SK-N-SH treated with all-trans-retinoic acid at 6 μM for 48 hours (cell line): ENCODE data around the gene OTOF.

Experiments
- ATAC-seq: fragments of 200-7000 bp; cut with Tn5 transposase; 3 replicates; pipeline ENCODE4 v1.9.1; 2020; ENCODE audit warnings: mild to moderate bottlenecking, moderate library complexity
- ARNTL ChIP-seq: fragments of 450-650 bp; formaldehyde crosslinking; IDR thresholded peaks from 2 replicates; pipeline ENCODE4 v1.5.0; 2020; ENCODE audit warnings: low read depth, mild to moderate bottlenecking, moderate library complexity, borderline replicate concordance
- BACH2 ChIP-seq: fragments of 250-450 bp; sonication (Bioruptor Pico); IDR thresholded peaks from 2 replicates; pipeline ENCODE4 v1.9.0; 2021; ENCODE audit warnings: mild to moderate bottlenecking, borderline replicate concordance
- CREB5 ChIP-seq: fragments of 250-450 bp; sonication (Bioruptor Pico); IDR thresholded peaks from 2 replicates; pipeline ENCODE4 v1.5.1; 2020; ENCODE audit warnings: low read depth, mild to moderate bottlenecking, moderate library complexity
- CSDC2 ChIP-seq: fragments of 250-450 bp; sonication (Bioruptor Pico); IDR thresholded peaks from 2 replicates; pipeline ENCODE4 v1.5.0; 2020; ENCODE audit warnings: mild to moderate bottlenecking, moderate library complexity
- CSRNP3 ChIP-seq: fragments of 250-450 bp; sonication (Bioruptor Pico); IDR thresholded peaks from 2 replicates; pipeline ENCODE4 v1.5.1; 2021; ENCODE audit warnings: mild to moderate bottlenecking, moderate library complexity
- ESRRG ChIP-seq: fragments of 250-450 bp; sonication (Bioruptor Pico); IDR thresholded peaks from 2 replicates; pipeline ENCODE4 v1.6.1; 2021; ENCODE audit warnings: mild to moderate bottlenecking
- GLIS3 ChIP-seq: fragments of 250-450 bp; sonication (Bioruptor Pico); IDR thresholded peaks from 2 replicates; pipeline ENCODE4 v1.5.0; 2020; ENCODE audit warnings: mild to moderate bottlenecking, moderate library complexity
- ISL1 ChIP-seq: fragments of 250-450 bp; sonication (Bioruptor Pico); IDR thresholded peaks from 2 replicates; pipeline ENCODE4 v2.1.2; 2022; ENCODE audit warnings: mild to moderate bottlenecking, moderate library complexity
- OSR1 ChIP-seq: fragments of 250-450 bp; sonication (Bioruptor Pico); IDR thresholded peaks from 2 replicates; pipeline ENCODE4 v1.8.0; 2022; ENCODE audit warnings: moderate library complexity, mild to moderate bottlenecking, inconsistent platforms
- PATZ1 ChIP-seq: fragments of 250-450 bp; sonication (Bioruptor Pico); IDR thresholded peaks from 2 replicates; pipeline ENCODE4 v1.8.0; 2020; ENCODE audit warnings: mild to moderate bottlenecking, moderate library complexity, borderline replicate concordance
- POU6F1 ChIP-seq: fragments of 250-450 bp; sonication (Bioruptor Pico); IDR thresholded peaks from 2 replicates; pipeline ENCODE4 v1.8.0; 2021; ENCODE audit warnings: low read depth, mild to moderate bottlenecking, moderate library complexity, borderline replicate concordance
- PPARA ChIP-seq: fragments of 250-450 bp; sonication (Bioruptor Pico); IDR thresholded peaks from 2 replicates; pipeline ENCODE4 v1.5.0; 2020; ENCODE audit warnings: mild to moderate bottlenecking, borderline replicate concordance
- RARB ChIP-seq: fragments of 250-450 bp; sonication (Bioruptor Pico); IDR thresholded peaks from 2 replicates; pipeline ENCODE4 v1.8.0; 2021; ENCODE audit warnings: mild to moderate bottlenecking, moderate library complexity
- SNAI2 ChIP-seq: fragments of 250-450 bp; sonication (Bioruptor Pico); IDR thresholded peaks from 2 replicates; pipeline ENCODE4 v1.5.0; 2020; ENCODE audit warnings: mild to moderate bottlenecking, moderate library complexity
- TCF4 ChIP-seq: fragments of 250-450 bp; sonication (Bioruptor Pico); IDR thresholded peaks from 2 replicates; pipeline ENCODE4 v1.8.0; 2021; ENCODE audit warnings: mild to moderate bottlenecking, moderate library complexity, borderline replicate concordance
- TOX ChIP-seq: fragments of 250-450 bp; sonication (Bioruptor Pico); IDR thresholded peaks from 2 replicates; pipeline ENCODE4 v1.8.0; 2021; ENCODE audit warnings: mild to moderate bottlenecking, moderate library complexity, borderline replicate concordance
- TSHZ2 ChIP-seq: fragments of 250-450 bp; sonication (Bioruptor Pico); IDR thresholded peaks from 2 replicates; pipeline ENCODE4 v1.5.0; 2020; ENCODE audit warnings: mild to moderate bottlenecking, moderate library complexity
- ZC3H10 ChIP-seq: fragments of 250-450 bp; sonication (Bioruptor Pico); IDR thresholded peaks from 2 replicates; pipeline ENCODE4 v1.5.1; 2021; ENCODE audit warnings: mild to moderate bottlenecking, moderate library complexity
- ZFP3 ChIP-seq: fragments of 250-450 bp; sonication (Bioruptor Pico); IDR thresholded peaks from 2 replicates; pipeline ENCODE4 v1.5.0; 2020; ENCODE audit warnings: mild to moderate bottlenecking, moderate library complexity
- ZFP30 ChIP-seq: fragments of 450-650 bp; formaldehyde crosslinking; IDR thresholded peaks from 2 replicates; pipeline ENCODE4 v1.5.0; 2022; ENCODE audit warnings: mild to moderate bottlenecking, moderate library complexity
- ZNF565 ChIP-seq: fragments of 450-650 bp; formaldehyde crosslinking; conservative IDR thresholded peaks from 2 replicates; pipeline ENCODE4 v1.5.0; 2020; ENCODE audit warnings: low read depth, mild to moderate bottlenecking, moderate library complexity
- ZNF70 ChIP-seq: fragments of 450-650 bp; formaldehyde crosslinking; IDR thresholded peaks from 2 replicates; pipeline ENCODE4 v1.5.0; 2020; ENCODE audit warnings: mild to moderate bottlenecking, moderate library complexity
- ZNF8 ChIP-seq: fragments of 450-650 bp; formaldehyde crosslinking; IDR thresholded peaks from 2 replicates; pipeline ENCODE4 v1.5.0; 2020; ENCODE audit warnings: mild to moderate bottlenecking, moderate library complexity

Gene OTOF

GRCh38 chr2:26475832-26476501, 2.0 kb downstream of the OTOF start:
- TF ChIP-seq RARB: no peak
- TF ChIP-seq PPARA (CRISPR knock-in tag): no peak
- TF ChIP-seq CSRNP3 (CRISPR knock-in tag): no peak
- no peak for TF ChIP-seq ZNF565
- no peak for TF ChIP-seq ZFP30 (CRISPR knock-in tag)
- no peak for TF ChIP-seq GLIS3 (CRISPR knock-in tag)
- no peak for TF ChIP-seq OSR1 (CRISPR knock-in tag)
- no peak for TF ChIP-seq ZNF8 (CRISPR knock-in tag)
- no peak for TF ChIP-seq ZNF70 (CRISPR knock-in tag)
- no peak for TF ChIP-seq SNAI2 (CRISPR knock-in tag)
- no peak for TF ChIP-seq ARNTL (CRISPR knock-in tag)
- TF ChIP-seq CREB5 (CRISPR knock-in tag): no peak
- no peak for TF ChIP-seq CSDC2
- TF ChIP-seq, all 23 proteins: peak for 0
- no peak for ATAC-seq

GRCh38 chr2:26475037-26475436, 2.9 kb downstream of the OTOF start:
- TF ChIP-seq ESRRG: no peak
- ATAC-seq: no peak

GRCh38 chr2:26474261-26474785, 3.6 kb downstream of the OTOF start:
- TF ChIP-seq TOX (CRISPR knock-in tag) (no peak), PATZ1 (no peak), POU6F1 (CRISPR knock-in tag) (no peak), TCF4 (CRISPR knock-in tag) (no peak), OSR1 (CRISPR knock-in tag) (no peak), BACH2 (CRISPR knock-in tag) (no peak), ISL1 (CRISPR knock-in tag) (no peak), ARNTL (CRISPR knock-in tag) (no peak), ZFP3 (no peak), ZC3H10 (CRISPR knock-in tag) (no peak), ZNF70 (CRISPR knock-in tag) (no peak), CSDC2 (no peak), PPARA (CRISPR knock-in tag) (no peak), ZFP30 (CRISPR knock-in tag) (no peak), CREB5 (CRISPR knock-in tag) (no peak), CSRNP3 (CRISPR knock-in tag) (no peak), TSHZ2 (CRISPR knock-in tag) (no peak)
- TF ChIP-seq, all 23 proteins: peak for 0
- ATAC-seq: no peak
